Activated CD8-positive, alpha-beta T cell treated with anti-CD3 and anti-CD28 coated beads for 36 hours (primary cell): ENCODE measurements around the gene PDGFC. TPM values are rescaled to one million over a fixed set of nuclear protein-coding genes. Genes with fewer than 3 reads are reported as not detected.

Experiments
- ATAC-seq: fragments of 200-7000 bp; cut with Tn5 transposase; one replicate; pipeline ENCODE4 v1.10.0; 2021; ENCODE audit warnings: mild to moderate bottlenecking, moderate library complexity
- CTCF ChIA-PET: fragments of 350-600 bp; sonication (Branson Sonifier 250); formaldehyde crosslinking; loops from one replicate; lab custom pipeline; 2021; ENCODE audit warnings: antibody characterized with exemption; lab: Charles Lee
- POLR2A ChIA-PET: fragments of 350-600 bp; sonication (Branson Sonifier 250); formaldehyde crosslinking; loops from one replicate; lab custom pipeline; 2021; ENCODE audit warnings: antibody characterized with exemption; lab: Charles Lee
- DNase-seq: peaks from one replicate; pipeline ENCODE4 v3.0.0-alpha.2; 2020
- H3K27ac Mint-ChIP-seq: one replicate; pipeline ENCODE4 v1.8.0; 2021; ENCODE audit warnings: mild to moderate bottlenecking, mixed read lengths
- H3K27me3 Mint-ChIP-seq: one replicate; pipeline ENCODE4 v1.8.0; 2021; ENCODE audit warnings: mixed read lengths
- H3K36me3 Mint-ChIP-seq: one replicate; pipeline ENCODE4 v1.8.0; 2021; ENCODE audit warnings: low read depth, mixed read lengths
- H3K4me1 Mint-ChIP-seq: one replicate; pipeline ENCODE4 v1.8.0; 2021; ENCODE audit warnings: low read depth, mixed read lengths
- H3K4me3 Mint-ChIP-seq: one replicate; pipeline ENCODE4 v1.8.0; 2021; ENCODE audit warnings: mild to moderate bottlenecking, moderate library complexity, mixed read lengths
- H3K9me3 Mint-ChIP-seq: one replicate; pipeline ENCODE4 v1.8.0; 2021; ENCODE audit warnings: mixed read lengths
- CTCF ChIP-seq: fragments of 200-600 bp; IDR thresholded peaks from one replicate; pipeline ENCODE4 v1.8.0; 2022; ENCODE audit warnings: antibody characterized with exemption, mild to moderate bottlenecking
- intact Hi-C: fragments of 100-400 bp; cut with micrococcal nuclease; formaldehyde crosslinking; loops from one replicate; pipeline ENCODE4 v1.10.0; 2022
- total RNA-seq, 2 experiments: library from RNA; stranded (reverse); gene quantifications; one replicate each; pipeline ENCODE4 v1.2.3, GENCODE V29; 2021

The PDGFC gene
- total RNA-seq, 2 experiments from 2014 or later = not detected

- H3K36me3 Mint-ChIP-seq = no peaks in the 10 kb centered on the region
- no peak for ATAC-seq
- H3K4me3 Mint-ChIP-seq = no peak overlapping the region
- no peak for DNase-seq
- intact Hi-C loops = no loop called here
- CTCF ChIA-PET = no interaction called here
- no peaks in the 10 kb centered on the region for H3K9me3 Mint-ChIP-seq
- no peaks in the 10 kb centered on the region for H3K4me1 Mint-ChIP-seq
- no peak overlapping the region for H3K27ac Mint-ChIP-seq
- H3K27me3 Mint-ChIP-seq = no peaks in the 10 kb centered on the region
- POLR2A ChIA-PET = no interaction called here
- no peak for TF ChIP-seq CTCF
These were observed 85.1 kb downstream of the PDGFC start for GRCh38 chr4:156886481-156886880.

- Mint-ChIP-seq H3K4me3 (no peak overlapping the region), H3K36me3 (no peaks in the 10 kb centered on the region), H3K9me3 (no peaks in the 10 kb centered on the region), H3K27me3 (no peaks in the 10 kb centered on the region), H3K4me1 (no peaks in the 10 kb centered on the region), H3K27ac (no peak overlapping the region)
- CTCF ChIA-PET = no interaction called here
- no peak for ATAC-seq
- POLR2A ChIA-PET = no interaction called here
- intact Hi-C loops = no loop called here
- TF ChIP-seq CTCF = no peak
- DNase-seq = no peak
These were observed 86.2 kb downstream of the PDGFC start for GRCh38 chr4:156885374-156885773.

- no peaks in the 10 kb centered on the region for H3K9me3 Mint-ChIP-seq
- ChIA-PET POLR2A (no interaction called here), CTCF (no interaction called here)
- no peaks in the 10 kb centered on the region for H3K36me3 Mint-ChIP-seq
- ATAC-seq (no peak), DNase-seq (no peak)
- H3K27ac Mint-ChIP-seq = no peak overlapping the region
- no peaks in the 10 kb centered on the region for H3K27me3 Mint-ChIP-seq
- H3K4me3 Mint-ChIP-seq = no peak overlapping the region
- TF ChIP-seq CTCF = no peak
- intact Hi-C loops = no loop called here
- H3K4me1 Mint-ChIP-seq = no peaks in the 10 kb centered on the region
These were observed 87.4 kb downstream of the PDGFC start for GRCh38 chr4:156884183-156884582.

GRCh38 chr4:156875704-156876103 is 95.9 kb downstream of the PDGFC start:
- ChIA-PET POLR2A (no interaction called here), CTCF (no interaction called here)
- H3K4me3 Mint-ChIP-seq = no peak overlapping the region
- no peaks in the 10 kb centered on the region for H3K36me3 Mint-ChIP-seq
- intact Hi-C loops = no loop called here
- no peak overlapping the region for H3K27ac Mint-ChIP-seq
- H3K4me1 Mint-ChIP-seq = no peaks in the 10 kb centered on the region
- no peaks in the 10 kb centered on the region for H3K27me3 Mint-ChIP-seq
- H3K9me3 Mint-ChIP-seq = no peaks in the 10 kb centered on the region
- DNase-seq = no peak
- ATAC-seq = no peak
- no peak for TF ChIP-seq CTCF

- Mint-ChIP-seq H3K9me3 (no peaks in the 10 kb centered on the region), H3K4me3 (no peak overlapping the region), H3K4me1 (no peaks in the 10 kb centered on the region), H3K36me3 (no peaks in the 10 kb centered on the region), H3K27ac (no peak overlapping the region), H3K27me3 (no peaks in the 10 kb centered on the region)
- TF ChIP-seq CTCF = no peak
- DNase-seq (no peak), ATAC-seq (no peak)
- ChIA-PET CTCF (no interaction called here), POLR2A (no interaction called here)
- intact Hi-C loops = no loop called here
These were observed 96.5 kb downstream of the PDGFC start for GRCh38 chr4:156875055-156875454.
